K562 (cell line): ENCODE results near the gene BSPH1. TPM values are rescaled to one million over a fixed set of nuclear protein-coding genes. Genes with fewer than 3 reads are reported as not detected.

Source experiments
- ATAC-seq: fragments of 200-7000 bp; cut with Tn5 transposase; 3 replicates; pipeline ENCODE4 v1.9.1; 2020; ENCODE audit warnings: moderate library complexity
- BruUV-seq: library from RNA; stranded (reverse); fragments of 400-500 nt; replicated peaks from 2 replicates; lab custom pipeline; 2021; lab: Mats Ljungman, UMichigan
- CTCF ChIA-PET: fragments of 300-600 bp; formaldehyde crosslinking; extraction: SDS; loops from one replicate; lab custom pipeline; 2021; ENCODE audit warnings: low intra/inter-chr PET ratio; lab: Yijun Ruan, JAX
- POLR2A ChIA-PET: fragments of 300-600, 350-650 bp; sonication (Branson Sonifier 250); formaldehyde crosslinking; extraction: SDS; loops from one replicate; lab custom pipeline; 2021; ENCODE audit warnings: antibody characterized with exemption, inconsistent platforms; lab: Yijun Ruan, JAX
- DNase-seq, 4 experiments: peaks; one replicate each; pipeline versions ENCODE4 v3.0.0 to v3.0.0-alpha.2; 2011 to 2018; ENCODE audit warnings: low spot score in 3 of 4, mixed read lengths in 3 of 4; ENCODE audit errors: extremely low read depth in 1 of 4
- FAIRE-seq: peaks from 2 replicates; lab custom pipeline; 2011; peaks lifted over from hg19 to GRCh38; lab: Jason Lieb, UNC
- H2AFZ ChIP-seq: 2 replicates; pipeline ENCODE4 v1.6.0; 2011; ENCODE audit warnings: low read depth, low read length, control low read depth, inconsistent platforms
- H3K27ac ChIP-seq: fragments of 200-600 bp; 3 replicates; pipeline ENCODE4 v1.8.0; 2011; ENCODE audit warnings: low read depth, mild to moderate bottlenecking, control low read depth, inconsistent platforms, low read length, moderate library complexity, mixed read lengths; ENCODE audit errors: extremely low read depth
- H3K27me3 ChIP-seq, 2 experiments: fragments of 300-600 bp in 1 of 2; 2 replicates in 1 of 2; 3 replicates in 1 of 2; pipeline versions ENCODE4 v1.6.0 to v1.8.0; 2011; ENCODE audit warnings: inconsistent platforms in 2 of 2, low read length in 2 of 2, mild to moderate bottlenecking in 1 of 2, mixed read lengths in 1 of 2, moderate library complexity in 1 of 2; ENCODE audit not compliant: control insufficient read depth in 2 of 2, insufficient read depth in 2 of 2
- H3K36me3 ChIP-seq: fragments of 300-600 bp; 3 replicates; pipeline ENCODE4 v1.8.0; 2011; ENCODE audit warnings: mild to moderate bottlenecking, low read length, inconsistent platforms; ENCODE audit not compliant: control insufficient read depth, insufficient read depth
- H3K4me1 ChIP-seq, 2 experiments: fragments of 200-600 bp in 1 of 2; replicated peaks in 1 of 2; 2 replicates in 1 of 2; 3 replicates in 1 of 2; pipeline versions ENCODE4 v1.5.1 to v1.8.0; 2011; ENCODE audit warnings: inconsistent platforms in 2 of 2, low read length in 2 of 2, mild to moderate bottlenecking in 1 of 2, mixed read lengths in 1 of 2, moderate library complexity in 1 of 2; ENCODE audit not compliant: control insufficient read depth in 2 of 2, insufficient read depth in 2 of 2
- H3K4me2 ChIP-seq: 2 replicates; pipeline ENCODE4 v1.6.1; 2011; ENCODE audit warnings: low read length, control low read depth, inconsistent platforms, mixed read lengths; ENCODE audit not compliant: insufficient read depth
- H3K4me3 ChIP-seq: fragments of 200-600 bp; sonication (generic), shearing (Covaris generic); 2 replicates; pipeline ENCODE4 v1.5.1; 2016; ENCODE audit warnings: control low read depth, inconsistent platforms
- H3K79me2 ChIP-seq: fragments of 200-600 bp; 3 replicates; pipeline ENCODE4 v1.8.0; 2011; ENCODE audit warnings: low read length, inconsistent platforms; ENCODE audit not compliant: control insufficient read depth, insufficient read depth
- H3K9ac ChIP-seq, 2 experiments: 2 replicates each; pipeline versions ENCODE4 v1.6.0 to v1.6.1; 2011; ENCODE audit warnings: low read depth in 2 of 2, low read length in 2 of 2, control low read depth in 1 of 2, inconsistent platforms in 1 of 2, mild to moderate bottlenecking in 1 of 2, mixed read lengths in 1 of 2; ENCODE audit not compliant: insufficient read depth in 1 of 2
- H3K9me1 ChIP-seq: one replicate; pipeline ENCODE4 v1.6.0; 2011; ENCODE audit warnings: inconsistent platforms, mild to moderate bottlenecking, low read length, moderate library complexity; ENCODE audit not compliant: control insufficient read depth, insufficient read depth
- H3K9me3 ChIP-seq: replicated peaks from 2 replicates; pipeline ENCODE4 v1.5.1; 2011; ENCODE audit warnings: low read depth, low read length, inconsistent platforms; ENCODE audit not compliant: control insufficient read depth, insufficient read depth
- H4K20me1 ChIP-seq: replicated peaks from 2 replicates; pipeline ENCODE4 v1.6.1; 2011; ENCODE audit warnings: low read length, inconsistent platforms, mixed read lengths; ENCODE audit not compliant: control insufficient read depth, insufficient read depth
- GABPA ChIP-seq: fragments of 200-800 bp; sonication (Bioruptor generic); conservative IDR thresholded peaks from 2 replicates; pipeline ENCODE4 v1.6.1; 2016; ENCODE audit warnings: low read depth, missing genetic modification characterization, missing compliant biosample characterization
- HDAC1 ChIP-seq, 2 experiments: fragments of 450-650 bp; IDR thresholded peaks; 2 replicates each; pipeline ENCODE4 v1.6.1; 2016 to 2017; ENCODE audit warnings: inconsistent platforms in 1 of 2, mild to moderate bottlenecking in 1 of 2, moderate library complexity in 1 of 2
- LCOR ChIP-seq: sonication (generic); formaldehyde crosslinking; IDR thresholded peaks from 2 replicates; pipeline ENCODE4 v1.8.0; 2022; ENCODE audit warnings: mild to moderate bottlenecking, missing genetic modification reagents
- RHOXF2B ChIP-seq: fragments of 250-450 bp; sonication (Bioruptor Pico); conservative IDR thresholded peaks from 2 replicates; pipeline ENCODE4 v1.5.1; 2021
- TEAD1 ChIP-seq, 2 experiments: fragments of 450-650 bp in 1 of 2; sonication (generic) in 1 of 2; formaldehyde crosslinking; IDR thresholded peaks; 2 replicates each; pipeline versions ENCODE4 v1.4.0 to v1.8.0; 2020 to 2022; ENCODE audit warnings: mild to moderate bottlenecking in 2 of 2, missing genetic modification reagents in 1 of 2
- ZNF175 ChIP-seq: fragments of 200-800 bp; sonication (Bioruptor generic); IDR thresholded peaks from 2 replicates; pipeline ENCODE4 v1.6.1; 2016; ENCODE audit warnings: low read depth, mild to moderate bottlenecking, missing genetic modification characterization, missing compliant biosample characterization
- ZNF232 ChIP-seq: sonication (generic); formaldehyde crosslinking; IDR thresholded peaks from 2 replicates; pipeline ENCODE4 v1.8.0; 2022; ENCODE audit warnings: mild to moderate bottlenecking, missing genetic modification reagents
- WGBS: fragments of 100-300 bp; shearing (Covaris generic); methylation state at CpG from one replicate; pipeline ENCODE4 v1.1.6; 2016; ENCODE audit warnings: low coverage, mixed read lengths; ENCODE audit not compliant: insufficient coverage; ENCODE audit errors: missing lambda C conversion rate; 5-methylcytosine and 5-hydroxymethylcytosine counted together
- in situ Hi-C: fragments of 300-500 bp; cut with MboI; formaldehyde crosslinking; loops from 4 replicates; pipeline ENCODE4 v1.15.0; 2018; ENCODE audit warnings: inconsistent platforms, mixed read lengths
- intact Hi-C: fragments of 100-400 bp; cut with micrococcal nuclease; formaldehyde crosslinking; loops from 2 replicates; pipeline ENCODE4 v1.14.2; 2022
- polyA plus RNA-seq, 8 experiments: library from polyadenylated mRNA; depleted of rRNA in 4 of 8; stranded (reverse) in 5 of 8; unstranded in 3 of 8; fragments of >200 nt; fragmentation: Nextera tagmentation in 2 of 8; fragmentation: Illumina TruSeq in 1 of 8; extraction: Ambion mirVana in 2 of 8; extraction: Trizol in 1 of 8; gene quantifications; 2 replicates each; pipeline versions ENCODE4 v1.2.1 to v1.2.3, GENCODE V29; 2011 to 2014; ENCODE audit warnings: inconsistent platforms in 1 of 8, missing spikeins in 1 of 8
- total RNA-seq, 7 experiments: library from RNA; depleted of rRNA in 6 of 7; stranded (reverse); fragments of >200 nt in 6 of 7; fragmentation: Illumina TruSeq in 2 of 7; extraction: Trizol in 2 of 7; gene quantifications; 2 replicates each; pipeline versions ENCODE4 v1.2.1 to v1.2.3, GENCODE V29; 2011 to 2021; ENCODE audit warnings: low replicate concordance in 1 of 7
- TF ChIP-seq, protein P1 (sequence below): fragments of 450-650 bp; IDR thresholded peaks from 2 replicates; pipeline ENCODE4 v1.6.1; 2014; ENCODE audit warnings: low read depth, mild to moderate bottlenecking, moderate library complexity, borderline replicate concordance
- TF ChIP-seq, protein P2 (sequence below): fragments of 450-650 bp; IDR thresholded peaks from 2 replicates; pipeline ENCODE4 v1.6.1; 2016; ENCODE audit warnings: mild to moderate bottlenecking
- TF ChIP-seq, protein P3 (sequence below): sonication (generic); formaldehyde crosslinking; IDR thresholded peaks from 2 replicates; pipeline ENCODE4 v1.5.0; 2020; ENCODE audit warnings: missing genetic modification reagents
- TF ChIP-seq, protein P4 (sequence below), 2 experiments: fragments of 450-650 bp in 1 of 2; sonication (generic) in 1 of 2; formaldehyde crosslinking; conservative IDR thresholded peaks; 2 replicates each; pipeline versions ENCODE4 v1.4.0 to v1.8.1; 2020 to 2022; ENCODE audit warnings: mild to moderate bottlenecking in 1 of 2, missing genetic modification reagents in 1 of 2

The BSPH1 gene
- total and polyA plus RNA-seq, 9 of the 15 experiments (the other 6 are each of a cell fraction or from before 2014, with no cell fraction given): not detected

DNA sequence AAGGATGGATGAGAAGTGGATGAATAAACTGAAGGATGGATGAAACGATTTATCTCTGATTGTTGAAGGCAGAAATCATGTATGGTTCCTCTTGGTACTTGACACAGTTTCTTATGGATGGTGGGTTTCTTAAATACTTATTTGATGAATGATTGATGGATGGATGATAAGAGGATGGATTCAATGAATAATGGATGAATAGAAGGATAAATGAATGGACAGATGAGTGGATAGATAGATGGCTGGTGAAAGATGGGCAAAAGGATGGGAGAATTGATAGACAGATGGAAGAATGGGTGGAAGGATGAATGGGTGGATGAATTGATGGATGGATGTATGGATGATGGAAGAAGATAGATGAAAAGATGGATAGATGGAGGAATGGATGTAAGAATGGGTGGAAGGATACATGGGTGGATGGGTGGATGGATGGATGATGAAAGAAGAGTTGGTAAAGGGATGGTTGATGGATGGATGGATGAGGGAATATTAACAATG is 4.3 kb upstream of the BSPH1 start:
- Histone ChIP-seq H3K79me2 (no peaks in the 10 kb centered on the region), H3K27me3 (peaks cover 0 to 17% of the 10 kb centered on the region in 2 experiments; a peak in 2 of 5 replicates), H3K36me3 (no peaks in the 10 kb centered on the region), H3K9me3 (no peaks in the 10 kb centered on the region), H3K4me2 (no peak overlapping the region), H3K27ac (no peak overlapping the region), H2AFZ (no peak overlapping the region), H3K4me1 (peaks cover 0 to 4% of the 10 kb centered on the region in 2 experiments; a peak in 2 of 5 replicates), H4K20me1 (no peaks in the 10 kb centered on the region), H3K9ac (no peak overlapping the region), H3K9me1 (no peaks in the 10 kb centered on the region), H3K4me3 (no peak overlapping the region)
- 0% methylated on average over 1 of the region's 1 CpG for WGBS
- BruUV-seq: no TSS peak
- ATAC-seq (no peak), DNase-seq (no peak), FAIRE-seq (no peak)
- intact Hi-C loops: no loop called here
- TF ChIP-seq, protein P1, sequence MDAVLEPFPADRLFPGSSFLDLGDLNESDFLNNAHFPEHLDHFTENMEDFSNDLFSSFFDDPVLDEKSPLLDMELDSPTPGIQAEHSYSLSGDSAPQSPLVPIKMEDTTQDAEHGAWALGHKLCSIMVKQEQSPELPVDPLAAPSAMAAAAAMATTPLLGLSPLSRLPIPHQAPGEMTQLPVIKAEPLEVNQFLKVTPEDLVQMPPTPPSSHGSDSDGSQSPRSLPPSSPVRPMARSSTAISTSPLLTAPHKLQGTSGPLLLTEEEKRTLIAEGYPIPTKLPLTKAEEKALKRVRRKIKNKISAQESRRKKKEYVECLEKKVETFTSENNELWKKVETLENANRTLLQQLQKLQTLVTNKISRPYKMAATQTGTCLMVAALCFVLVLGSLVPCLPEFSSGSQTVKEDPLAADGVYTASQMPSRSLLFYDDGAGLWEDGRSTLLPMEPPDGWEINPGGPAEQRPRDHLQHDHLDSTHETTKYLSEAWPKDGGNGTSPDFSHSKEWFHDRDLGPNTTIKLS: no peak
- TF ChIP-seq HDAC1 (IDR thresholded peaks at IDR 0.05): no peak
- no peak for TF ChIP-seq ZNF175 (CRISPR knock-in tag)
- TF ChIP-seq, protein P2, sequence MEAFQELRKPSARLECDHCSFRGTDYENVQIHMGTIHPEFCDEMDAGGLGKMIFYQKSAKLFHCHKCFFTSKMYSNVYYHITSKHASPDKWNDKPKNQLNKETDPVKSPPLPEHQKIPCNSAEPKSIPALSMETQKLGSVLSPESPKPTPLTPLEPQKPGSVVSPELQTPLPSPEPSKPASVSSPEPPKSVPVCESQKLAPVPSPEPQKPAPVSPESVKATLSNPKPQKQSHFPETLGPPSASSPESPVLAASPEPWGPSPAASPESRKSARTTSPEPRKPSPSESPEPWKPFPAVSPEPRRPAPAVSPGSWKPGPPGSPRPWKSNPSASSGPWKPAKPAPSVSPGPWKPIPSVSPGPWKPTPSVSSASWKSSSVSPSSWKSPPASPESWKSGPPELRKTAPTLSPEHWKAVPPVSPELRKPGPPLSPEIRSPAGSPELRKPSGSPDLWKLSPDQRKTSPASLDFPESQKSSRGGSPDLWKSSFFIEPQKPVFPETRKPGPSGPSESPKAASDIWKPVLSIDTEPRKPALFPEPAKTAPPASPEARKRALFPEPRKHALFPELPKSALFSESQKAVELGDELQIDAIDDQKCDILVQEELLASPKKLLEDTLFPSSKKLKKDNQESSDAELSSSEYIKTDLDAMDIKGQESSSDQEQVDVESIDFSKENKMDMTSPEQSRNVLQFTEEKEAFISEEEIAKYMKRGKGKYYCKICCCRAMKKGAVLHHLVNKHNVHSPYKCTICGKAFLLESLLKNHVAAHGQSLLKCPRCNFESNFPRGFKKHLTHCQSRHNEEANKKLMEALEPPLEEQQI: no peak
- no peak for TF ChIP-seq RHOXF2B
- no peak for TF ChIP-seq ZNF232 (CRISPR knock-in tag)
- TF ChIP-seq, protein P3, sequence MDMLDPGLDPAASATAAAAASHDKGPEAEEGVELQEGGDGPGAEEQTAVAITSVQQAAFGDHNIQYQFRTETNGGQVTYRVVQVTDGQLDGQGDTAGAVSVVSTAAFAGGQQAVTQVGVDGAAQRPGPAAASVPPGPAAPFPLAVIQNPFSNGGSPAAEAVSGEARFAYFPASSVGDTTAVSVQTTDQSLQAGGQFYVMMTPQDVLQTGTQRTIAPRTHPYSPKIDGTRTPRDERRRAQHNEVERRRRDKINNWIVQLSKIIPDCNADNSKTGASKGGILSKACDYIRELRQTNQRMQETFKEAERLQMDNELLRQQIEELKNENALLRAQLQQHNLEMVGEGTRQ: no peak
- TF ChIP-seq, protein P4, sequence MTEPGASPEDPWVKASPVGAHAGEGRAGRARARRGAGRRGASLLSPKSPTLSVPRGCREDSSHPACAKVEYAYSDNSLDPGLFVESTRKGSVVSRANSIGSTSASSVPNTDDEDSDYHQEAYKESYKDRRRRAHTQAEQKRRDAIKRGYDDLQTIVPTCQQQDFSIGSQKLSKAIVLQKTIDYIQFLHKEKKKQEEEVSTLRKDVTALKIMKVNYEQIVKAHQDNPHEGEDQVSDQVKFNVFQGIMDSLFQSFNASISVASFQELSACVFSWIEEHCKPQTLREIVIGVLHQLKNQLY (CRISPR knock-in tag; conservative IDR thresholded peaks at IDR 0.05): no peak
- no peak for TF ChIP-seq TEAD1 (CRISPR knock-in tag; IDR thresholded peaks at IDR 0.05)
- no peak for TF ChIP-seq GABPA
- TF ChIP-seq LCOR: no peak
- ChIA-PET POLR2A (interaction anchor here (1.4 kb wide), 1 partner anchor 10 kb away, joined by 5 read pairs; no protein-coding TSS in a partner anchor), CTCF (no interaction called here)
- in situ Hi-C loops: no loop called here
